Fibroblast of upper back skin (primary cell): ENCODE results near the gene HAPSTR1.
"Not testable (repeated sequence)": the region's sequence is repeated elsewhere in the genome, so short reads cannot be mapped to it uniquely, and the experiment has no call there.

Experiments
- DNase-seq: peaks from one replicate; pipeline ENCODE4 v3.0.0-alpha.2; 2013

Gene HAPSTR1

GRCh38 chr16:9072806-9073341 is 18.6 kb upstream of the HAPSTR1 start:
- DNase-seq: peak; percentile 94

GRCh38 chr16:9075299-9076071 is 16.0 kb upstream of the HAPSTR1 start:
- DNase-seq: no peak

GRCh38 chr16:9077091-9077809 is 14.2 kb upstream of the HAPSTR1 start:
- peak; percentile 89 for DNase-seq

- peak; percentile 84 for DNase-seq
These were observed 12.7 kb upstream of the HAPSTR1 start for GRCh38 chr16:9078467-9079429.

GRCh38 chr16:9079430-9079812 is 12.0 kb upstream of the HAPSTR1 start:
- DNase-seq: no peak

- peak; percentile 37 for DNase-seq
These were observed 10.3 kb upstream of the HAPSTR1 start for GRCh38 chr16:9081158-9081557.

- no peak for DNase-seq
These were observed 9.6 kb upstream of the HAPSTR1 start for GRCh38 chr16:9081843-9082242.

- no peak for DNase-seq
These were observed 9.0 kb upstream of the HAPSTR1 start for GRCh38 chr16:9082422-9082821.

GRCh38 chr16:9087733-9088132 is 3.7 kb upstream of the HAPSTR1 start:
- not testable (repeated sequence) for DNase-seq

GRCh38 chr16:9088848-9089247 is 2.6 kb upstream of the HAPSTR1 start:
- DNase-seq: no peak

- no peak for DNase-seq
These were observed 1.8 kb upstream of the HAPSTR1 start for GRCh38 chr16:9089660-9090059.

- DNase-seq: no peak
These were observed 1.1 kb upstream of the HAPSTR1 start for GRCh38 chr16:9090101-9090959.

- no peak for DNase-seq
These were observed 430 bp downstream of the HAPSTR1 start for GRCh38 chr16:9091867-9092281.

GRCh38 chr16:9092282-9092977 is 986 bp downstream of the HAPSTR1 start:
- DNase-seq: no peak

- no peak for DNase-seq
These were observed 1.5 kb downstream of the HAPSTR1 start for GRCh38 chr16:9092978-9093344.

- no peak for DNase-seq
These were observed 2.8 kb downstream of the HAPSTR1 start for GRCh38 chr16:9094011-9094846.

GRCh38 chr16:9095171-9095570 is 3.7 kb downstream of the HAPSTR1 start:
- no peak for DNase-seq

- DNase-seq: no peak
These were observed 4.4 kb downstream of the HAPSTR1 start for GRCh38 chr16:9095656-9096397.

- no peak for DNase-seq
These were observed 5.0 kb downstream of the HAPSTR1 start for GRCh38 chr16:9096416-9096952.
